ELF-1 (cell line): ENCODE measurements around the gene ZNF780B.
"Not testable (repeated sequence)": the region's sequence is repeated elsewhere in the genome, so short reads cannot be mapped to it uniquely, and the experiment has no call there.

Experiments used
- DNase-seq: peaks from one replicate; pipeline ENCODE4 v3.0.0-alpha.2; 2016; ENCODE audit warnings: low read depth, low spot score

The ZNF780B gene

GRCh38 chr19:40055832-40056504, at the start of gene ZNF780B:
ZNF780B (minus strand) TSS chr19:40056231; CDS start chr19:40050332, 5,899 bp downstream.
- peak; percentile 66 for DNase-seq

GRCh38 chr19:40104754-40105153, 48.7 kb upstream of the ZNF780B start:
- no peak for DNase-seq

GRCh38 chr19:40103600-40103999, 47.6 kb upstream of the ZNF780B start:
- no peak for DNase-seq

- no peak for DNase-seq
Measured at GRCh38 chr19:40101813-40102212, 45.8 kb upstream of the ZNF780B start.

- DNase-seq, result no peak
Measured at GRCh38 chr19:40093416-40093815, 37.4 kb upstream of the ZNF780B start.

GRCh38 chr19:40091205-40092129, 35.4 kb upstream of the ZNF780B start:
- DNase-seq, result no peak

- peak; percentile 90 for DNase-seq
Measured at GRCh38 chr19:40090241-40091204, 34.5 kb upstream of the ZNF780B start, which contains the start of gene ZNF780A. ZNF780A (minus strand) TSS chr19:40090943; CDS start chr19:40084753, 6,190 bp downstream.

- DNase-seq, result no peak
Measured at GRCh38 chr19:40089462-40089861, 33.4 kb upstream of the ZNF780B start.

- DNase-seq, result no peak
Measured at GRCh38 chr19:40088299-40089047, 32.4 kb upstream of the ZNF780B start.

- peak; percentile 45 for DNase-seq
Measured at GRCh38 chr19:40084948-40085347, 28.9 kb upstream of the ZNF780B start.

- no peak for DNase-seq
Measured at GRCh38 chr19:40081411-40081810, 25.4 kb upstream of the ZNF780B start.

GRCh38 chr19:40080289-40080688, 24.3 kb upstream of the ZNF780B start:
- no peak for DNase-seq

- DNase-seq, result no peak
Measured at GRCh38 chr19:40078377-40078776, 22.3 kb upstream of the ZNF780B start.

- no peak for DNase-seq
Measured at GRCh38 chr19:40070058-40070457, 14.0 kb upstream of the ZNF780B start.

GRCh38 chr19:40059624-40060023, 3.6 kb upstream of the ZNF780B start:
- DNase-seq, result no peak

- no peak for DNase-seq
Measured at GRCh38 chr19:40057166-40057565, 1.1 kb upstream of the ZNF780B start.

- no peak for DNase-seq
Measured at GRCh38 chr19:40056505-40056904, 474 bp upstream of the ZNF780B start.

- DNase-seq, result no peak
Measured at GRCh38 chr19:40055049-40055448, 982 bp downstream of the ZNF780B start.

- DNase-seq, result no peak
Measured at GRCh38 chr19:40054632-40055031, 1.4 kb downstream of the ZNF780B start.

GRCh38 chr19:40053491-40053890, 2.5 kb downstream of the ZNF780B start:
- no peak for DNase-seq

- not testable (repeated sequence) for DNase-seq
Measured at GRCh38 chr19:40041718-40042117, 14.3 kb downstream of the ZNF780B start.
